Adrenal gland (tissue), 12 donors: ENCODE measurements around the gene DLGAP1. TPM values are rescaled to one million over a fixed set of nuclear protein-coding genes. Genes with fewer than 3 reads are reported as not detected.
A peak's percentile ranks its signal among the peaks of the same experiment; 100 is the strongest.

Experiments used
- DNase-seq, 7 donors: peaks; one replicate each; pipeline ENCODE4 v3.0.0-alpha.2; 2019 to 2020
- H3K27ac ChIP-seq, 5 donors: fragments of 200-600 bp; sonication (generic) in 4 of 5; 1 replicate in 3 of 5; 2 replicates in 2 of 5; pipeline versions ENCODE4 v1.5.1 to v1.8.0; 2016 to 2020; ENCODE audit warnings: mild to moderate bottlenecking in 1 of 5
- H3K27me3 ChIP-seq: fragments of 200-600 bp; 2 replicates; pipeline ENCODE4 v1.8.0; 2021
- H3K36me3 ChIP-seq, 2 donors: fragments of 200-600 bp; replicated peaks in 1 of 2; 1 replicate in 1 of 2; 2 replicates in 1 of 2; pipeline versions ENCODE4 v1.5.1 to v1.8.0; 2018 to 2022
- H3K4me1 ChIP-seq, 2 donors: fragments of 200-600 bp; replicated peaks in 1 of 2; 1 replicate in 1 of 2; 2 replicates in 1 of 2; pipeline versions ENCODE4 v1.5.1 to v1.8.0; 2018 to 2021
- H3K4me3 ChIP-seq, 4 donors: fragments of 200-600 bp; sonication (generic) in 3 of 4; one replicate each; pipeline ENCODE4 v1.5.1; 2016 to 2018
- H3K9me3 ChIP-seq, 3 donors: fragments of 200-600 bp; sonication (generic) in 1 of 3; replicated peaks in 1 of 3; 1 replicate in 2 of 3; 2 replicates in 1 of 3; pipeline versions ENCODE4 v1.5.1 to v1.8.0; 2016 to 2021
- CTCF ChIP-seq, 6 experiments: fragments of 450-650 bp in 4 of 6; fragments of 200-600 bp in 2 of 6; sonication (generic) in 1 of 6; IDR thresholded peaks; 1 replicate in 5 of 6; 2 replicates in 1 of 6; pipeline versions ENCODE4 v1.5.1 to v1.8.0; 2016 to 2021; ENCODE audit warnings: antibody characterized with exemption in 6 of 6, mild to moderate bottlenecking in 2 of 6, moderate library complexity in 1 of 6
- POLR2A ChIP-seq, 2 donors: fragments of 450-650 bp; IDR thresholded peaks; one replicate each; pipeline ENCODE4 v1.6.1; 2017; ENCODE audit warnings: antibody characterized with exemption in 2 of 2, mild to moderate bottlenecking in 2 of 2, moderate library complexity in 1 of 2
- WGBS, 4 donors: extraction: QIAGEN DNeasy Blood & Tissue Kit in 2 of 4; methylation state at CpG; one replicate each; pipeline versions ENCODE4 v1.1.5 to v1.1.7; 2013 to 2017; 5-methylcytosine and 5-hydroxymethylcytosine counted together
- intact Hi-C, 2 donors: fragments of 100-400 bp; cut with DNase I; formaldehyde crosslinking; loops; one replicate each; pipeline versions ENCODE4 v1.14.1 to v1.15.0; 2022 to 2023
- polyA plus RNA-seq, 3 donors: library from polyadenylated mRNA; stranded (reverse); fragments of 200-250 nt in 2 of 3; fragments of 350-450 nt in 1 of 3; fragmentation: Illumina TruSeq in 1 of 3; extraction: RNeasy Lipid Tissue Mini Kit (QIAGEN cat#74804) in 1 of 3; gene quantifications; one replicate each; pipeline ENCODE4 v1.2.3, GENCODE V29; 2013 to 2014
- total RNA-seq, 9 donors: library from RNA; depleted of rRNA in 4 of 9; stranded (reverse); fragments of >200 nt in 4 of 9; fragments of 120-200 nt in 1 of 9; fragmentation: NEBNext Ultra II Directional in 1 of 9; extraction: Animal tissue kit (Norgen Biotek cat#: 25700) in 1 of 9; gene quantifications; one replicate each; pipeline versions ENCODE4 v1.1.0 to v1.2.4, GENCODE V29; 2013 to 2023
- donor health status: healthy with polysubstance abuse.
- donor health status: Bipolar disorder and iron deficiency.
- donor health status: DM: yes; HTN: yes; CAD: no.
- donor health status: DM: no; HTN: no; CAD: no.
- donor health status: DM: no; HTN: no; CAD: no.
- donor health status: DM: yes; HTN: yes; CAD: no.

Gene DLGAP1
- total and polyA plus RNA-seq, 12 donors = 1.7 to 30.9 (median 12.9) TPM

GRCh38 chr18:3453540-3454364 is 1001.4 kb downstream of the DLGAP1 start:
- peak; percentile 28 to 71 (median 58) for DNase-seq
- peak overlapping the region; percentile 80 to 99 (median 97) for H3K27ac ChIP-seq
- H3K9me3 ChIP-seq = no peaks in the 10 kb centered on the region
- TF ChIP-seq CTCF (IDR thresholded peaks at IDR 0.05) = no peak
- no peak for TF ChIP-seq POLR2A (IDR thresholded peaks at IDR 0.05)
- H3K36me3 ChIP-seq = peaks cover 0 to 29% of the 10 kb centered on the region in 2 donors
- H3K4me3 ChIP-seq = peak overlapping the region in 2 of 4 donors; percentile 2 to 95
- intact Hi-C loops = loop anchor here (5.0 to 10.0 kb wide), 5 partner anchors 139 to 211 kb away; partner anchors contain the start of gene MYL12B (in 1 of the 2)
- H3K4me1 ChIP-seq = peaks cover 11 to 27% of the 10 kb centered on the region in 2 donors
- H3K27me3 ChIP-seq = no peaks in the 10 kb centered on the region
- 5 to 18% (median 8%) methylated on average over 19 to 21 of the region's 21 CpGs for WGBS, 4 donors

GRCh38 chr18:3452750-3453539 is 1002.2 kb downstream of the DLGAP1 start:
- Histone ChIP-seq H3K27ac (peak overlapping the region; percentile 80 to 99 (median 97)), H3K27me3 (no peaks in the 10 kb centered on the region), H3K36me3 (peaks cover 0 to 21% of the 10 kb centered on the region in 2 donors), H3K9me3 (no peaks in the 10 kb centered on the region), H3K4me3 (peak overlapping the region in 3 of 4 donors; percentile 50 to 95 (median 70)), H3K4me1 (peaks cover 11 to 27% of the 10 kb centered on the region in 2 donors)
- DNase-seq = peak in 1 of 7 donors; percentile 33
- intact Hi-C loops = loop anchor here (5.0 to 10.0 kb wide), 5 partner anchors 139 to 212 kb away; partner anchors contain the start of gene MYL12B (in 1 of the 2)
- TF ChIP-seq POLR2A (IDR thresholded peaks at IDR 0.05) (no peak), CTCF (IDR thresholded peaks at IDR 0.05) (no peak)
- 26 to 41% (median 31%) methylated on average over 16 to 17 of the region's 17 CpGs for WGBS, 4 donors

- Histone ChIP-seq H3K9me3 (no peaks in the 10 kb centered on the region), H3K4me3 (peak overlapping the region; percentile 50 to 95 (median 63)), H3K36me3 (peaks cover 0 to 13% of the 10 kb centered on the region in 2 donors), H3K27ac (peak overlapping the region; percentile 80 to 99 (median 97)), H3K27me3 (no peaks in the 10 kb centered on the region), H3K4me1 (peaks cover 12 to 28% of the 10 kb centered on the region in 2 donors)
- WGBS, 4 donors = 1 to 6% (median 2%) methylated on average over 30 to 53 of the region's 53 CpGs
- intact Hi-C loops = loop anchor here (5.0 to 10.0 kb wide), 5 partner anchors 140 to 213 kb away; partner anchors contain the start of gene MYL12B (in 1 of the 2)
- peak in 1 of 2 donors; percentile 50 for TF ChIP-seq POLR2A (IDR thresholded peaks at IDR 0.05)
- no peak for TF ChIP-seq CTCF (IDR thresholded peaks at IDR 0.05)
- DNase-seq = peak; percentile 47 to 74 (median 60)
Observed at GRCh38 chr18:3451989-3452749, 1002.9 kb downstream of the DLGAP1 start.
